Liver (tissue), 9 donors: Measurements from ENCODE around the gene POLR2C. TPM values are rescaled to one million over a fixed set of nuclear protein-coding genes. Genes with fewer than 3 reads are reported as not detected.

Experiments
- DNase-seq: peaks from one replicate; pipeline ENCODE4 v3.0.0-alpha.2; 2017; ENCODE audit warnings: low spot score
- H3K27ac ChIP-seq, 2 donors: one replicate each; pipeline ENCODE4 v1.7.0; 2013; ENCODE audit warnings: inconsistent platforms in 2 of 2, low read length in 2 of 2, control low read depth in 1 of 2, low read depth in 1 of 2, mild to moderate bottlenecking in 1 of 2
- H3K27me3 ChIP-seq, 4 donors: one replicate each; pipeline versions ENCODE4 v1.6.1 to v1.7.0; 2013; ENCODE audit warnings: low read length in 3 of 4, inconsistent platforms in 1 of 4, mild to moderate bottlenecking in 1 of 4, moderate library complexity in 1 of 4; ENCODE audit not compliant: control insufficient read depth in 4 of 4, insufficient read depth in 4 of 4
- H3K36me3 ChIP-seq, 4 donors: one replicate each; pipeline versions ENCODE4 v1.6.1 to v1.7.0; 2013; ENCODE audit warnings: low read length in 3 of 4, mild to moderate bottlenecking in 3 of 4, low read depth in 1 of 4, moderate library complexity in 1 of 4; ENCODE audit not compliant: control insufficient read depth in 4 of 4, insufficient read depth in 3 of 4
- H3K4me1 ChIP-seq, 4 donors: one replicate each; pipeline versions ENCODE4 v1.6.1 to v1.7.0; 2013; ENCODE audit warnings: low read length in 3 of 4, mild to moderate bottlenecking in 3 of 4, moderate library complexity in 1 of 4; ENCODE audit not compliant: control insufficient read depth in 4 of 4, insufficient read depth in 4 of 4
- H3K4me3 ChIP-seq, 3 donors: one replicate each; pipeline versions ENCODE4 v1.6.1 to v1.7.0; 2013; ENCODE audit warnings: low read length in 3 of 3, control low read depth in 1 of 3, low read depth in 1 of 3, mild to moderate bottlenecking in 1 of 3
- H3K9ac ChIP-seq, 2 donors: one replicate each; pipeline ENCODE4 v1.7.0; 2013; ENCODE audit warnings: low read length in 2 of 2, mild to moderate bottlenecking in 2 of 2, moderate library complexity in 2 of 2, control low read depth in 1 of 2, low read depth in 1 of 2
- H3K9me3 ChIP-seq, 4 donors: one replicate each; pipeline versions ENCODE4 v1.6.1 to v1.7.0; 2013; ENCODE audit warnings: low read length in 3 of 4; ENCODE audit not compliant: control insufficient read depth in 4 of 4
- ATF3 ChIP-seq: IDR thresholded peaks from 2 replicates; pipeline ENCODE4 v1.6.1; 2016; ENCODE audit warnings: antibody characterized with exemption
- EGR1 ChIP-seq, 2 donors: IDR thresholded peaks; 2 replicates each; pipeline ENCODE4 v1.6.1; 2016 to 2018; ENCODE audit warnings: antibody characterized with exemption in 2 of 2, low read depth in 2 of 2
- FOXA1 ChIP-seq: IDR thresholded peaks from 2 replicates; pipeline ENCODE4 v1.6.1; 2016; ENCODE audit warnings: antibody characterized with exemption
- FOXA2 ChIP-seq: IDR thresholded peaks from 2 replicates; pipeline ENCODE4 v1.6.1; 2016; ENCODE audit warnings: antibody characterized with exemption
- GABPA ChIP-seq, 2 donors: IDR thresholded peaks in 1 of 2; conservative IDR thresholded peaks in 1 of 2; 2 replicates each; pipeline ENCODE4 v1.6.1; 2016; ENCODE audit warnings: antibody characterized with exemption in 2 of 2, mild to moderate bottlenecking in 1 of 2, moderate library complexity in 1 of 2
- HNF4A ChIP-seq, 2 donors: conservative IDR thresholded peaks; 2 replicates each; pipeline ENCODE4 v1.6.1; 2016; ENCODE audit warnings: antibody characterized with exemption in 2 of 2, mild to moderate bottlenecking in 2 of 2
- HNF4G ChIP-seq: IDR thresholded peaks from 2 replicates; pipeline ENCODE4 v1.6.1; 2016; ENCODE audit warnings: antibody characterized with exemption
- JUND ChIP-seq, 2 donors: IDR thresholded peaks; 2 replicates each; pipeline ENCODE4 v1.6.1; 2016; ENCODE audit warnings: antibody characterized with exemption in 2 of 2
- MAX ChIP-seq: IDR thresholded peaks from 2 replicates; pipeline ENCODE4 v1.6.1; 2016; ENCODE audit warnings: antibody characterized with exemption
- NR2F2 ChIP-seq: IDR thresholded peaks from 2 replicates; pipeline ENCODE4 v1.6.1; 2016; ENCODE audit warnings: antibody characterized with exemption
- RAD21 ChIP-seq, 2 donors: IDR thresholded peaks; 2 replicates each; pipeline ENCODE4 v1.6.1; 2016; ENCODE audit warnings: antibody characterized with exemption in 2 of 2, mild to moderate bottlenecking in 2 of 2
- REST ChIP-seq: IDR thresholded peaks from 2 replicates; pipeline ENCODE4 v1.6.1; 2016; ENCODE audit warnings: antibody characterized with exemption, mild to moderate bottlenecking
- RXRA ChIP-seq, 2 donors: IDR thresholded peaks; 2 replicates each; pipeline ENCODE4 v1.6.1; 2017 to 2018; ENCODE audit warnings: antibody characterized with exemption in 2 of 2, mild to moderate bottlenecking in 1 of 2
- SP1 ChIP-seq: IDR thresholded peaks from 2 replicates; pipeline ENCODE4 v1.6.1; 2018; ENCODE audit warnings: antibody characterized with exemption, mild to moderate bottlenecking
- TAF1 ChIP-seq: conservative IDR thresholded peaks from 2 replicates; pipeline ENCODE4 v1.6.1; 2016; ENCODE audit warnings: antibody characterized with exemption, mild to moderate bottlenecking
- YY1 ChIP-seq: IDR thresholded peaks from 2 replicates; pipeline ENCODE4 v1.6.1; 2016; ENCODE audit warnings: antibody characterized with exemption, mild to moderate bottlenecking
- ZBTB33 ChIP-seq: IDR thresholded peaks from 2 replicates; pipeline ENCODE4 v1.6.1; 2016; ENCODE audit warnings: antibody characterized with exemption
- WGBS: extraction: QIAGEN DNeasy Blood & Tissue Kit; methylation state at CpG from one replicate; pipeline ENCODE4 v1.1.7; 2013; 5-methylcytosine and 5-hydroxymethylcytosine counted together
- polyA plus RNA-seq, 2 donors: library from polyadenylated mRNA; stranded (reverse) in 1 of 2; unstranded in 1 of 2; fragments of 200-250 nt in 1 of 2; fragments of >200 nt in 1 of 2; fragmentation: Nextera tagmentation in 1 of 2; extraction: Ambion mirVana in 1 of 2; gene quantifications; one replicate each; pipeline versions ENCODE4 v1.2.1 to v1.2.3, GENCODE V29; 2013 to 2015
- total RNA-seq, 2 donors: library from RNA; depleted of rRNA; stranded (reverse); fragments of >200 nt; gene quantifications; one replicate each; pipeline ENCODE4 v1.2.3, GENCODE V29; 2014
- donor health status: healthy.
- donor health status: healthy.
- donor health status: healthy.
- donor health status: healthy.
- donor health status: healthy.

Gene POLR2C
- total and polyA plus RNA-seq, 4 donors: 25.4 to 68.0 (median 51.3) TPM

GRCh38 chr16:57444711-57445110 lies 17.8 kb upstream of the POLR2C start (continued):
- TF ChIP-seq MAX: no peak
- TF ChIP-seq ATF3: no peak
- TF ChIP-seq NR2F2: no peak
- TF ChIP-seq GABPA (IDR thresholded peaks at IDR 0.05 in 1 of 2, conservative IDR thresholded peaks at IDR 0.05 in 1 of 2): no peak
- TF ChIP-seq HNF4A (conservative IDR thresholded peaks at IDR 0.05): no peak
- TF ChIP-seq JUND (IDR thresholded peaks at IDR 0.05): no peak
- TF ChIP-seq FOXA1: no peak

GRCh38 chr16:57445510-57445909 lies 17.0 kb upstream of the POLR2C start:
- DNase-seq: no peak
- Histone ChIP-seq H3K4me3 (no peak overlapping the region), H3K27ac (no peak overlapping the region), H3K9ac (no peak overlapping the region), H3K36me3 (peaks cover 0 to 3% (median 2%) of the 10 kb centered on the region in 4 donors), H3K9me3 (no peaks in the 10 kb centered on the region), H3K4me1 (peaks cover 4 to 26% (median 16%) of the 10 kb centered on the region in 4 donors), H3K27me3 (no peaks in the 10 kb centered on the region)
- WGBS: 97% methylated on average over 2 of the region's 2 CpGs
- TF ChIP-seq SP1: no peak
- TF ChIP-seq FOXA2: no peak
- no peak for TF ChIP-seq EGR1 (IDR thresholded peaks at IDR 0.05; ENCODE audit: low read depth in 2 of 2)
- TF ChIP-seq FOXA1: no peak
- TF ChIP-seq REST: no peak
- no peak for TF ChIP-seq YY1
- no peak for TF ChIP-seq HNF4A (conservative IDR thresholded peaks at IDR 0.05)
- TF ChIP-seq RXRA (IDR thresholded peaks at IDR 0.05): no peak
- TF ChIP-seq TAF1: no peak
- no peak for TF ChIP-seq GABPA (IDR thresholded peaks at IDR 0.05 in 1 of 2, conservative IDR thresholded peaks at IDR 0.05 in 1 of 2)
- TF ChIP-seq JUND (IDR thresholded peaks at IDR 0.05): no peak
- TF ChIP-seq HNF4G: no peak
- no peak for TF ChIP-seq ZBTB33
- TF ChIP-seq NR2F2: no peak
- TF ChIP-seq MAX: no peak
- no peak for TF ChIP-seq ATF3
- TF ChIP-seq RAD21 (IDR thresholded peaks at IDR 0.05): no peak
